ENCODE measurements around the gene VKORC1. TPM values are rescaled to one million over a fixed set of nuclear protein-coding genes. Genes with fewer than 3 reads are reported as not detected.

Gene VKORC1
- total RNA-seq, 4 donors from 2014 or later = 85.6 to 128 (median 99.3) TPM

DNA sequence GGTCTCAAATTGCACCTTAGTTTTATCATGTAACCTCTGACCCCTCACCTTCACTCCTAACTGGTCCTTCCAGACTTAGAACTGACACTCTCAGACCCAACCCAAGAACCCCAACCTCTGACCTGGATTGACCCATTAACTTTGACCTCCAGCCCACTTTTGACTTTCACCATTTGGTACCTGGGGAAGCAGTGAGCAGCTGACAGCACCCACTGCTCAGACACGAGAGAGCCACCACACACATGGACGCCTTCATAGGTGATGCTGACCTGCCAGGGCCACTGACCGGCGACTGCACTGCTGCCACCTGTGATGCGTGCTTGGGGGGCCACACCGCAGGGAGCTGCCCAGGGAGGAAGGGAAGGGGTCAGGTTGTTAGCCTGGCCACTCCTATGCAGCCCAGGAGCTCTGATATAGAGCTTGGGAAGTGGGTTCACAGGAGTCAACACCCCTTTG, 38.5 kb upstream of the VKORC1 start:
- no peak for DNase-seq (ENCODE audit: low spot score)
- ATAC-seq (ENCODE audit: low FRiP score) = no peak
- TF ChIP-seq, protein P1, sequence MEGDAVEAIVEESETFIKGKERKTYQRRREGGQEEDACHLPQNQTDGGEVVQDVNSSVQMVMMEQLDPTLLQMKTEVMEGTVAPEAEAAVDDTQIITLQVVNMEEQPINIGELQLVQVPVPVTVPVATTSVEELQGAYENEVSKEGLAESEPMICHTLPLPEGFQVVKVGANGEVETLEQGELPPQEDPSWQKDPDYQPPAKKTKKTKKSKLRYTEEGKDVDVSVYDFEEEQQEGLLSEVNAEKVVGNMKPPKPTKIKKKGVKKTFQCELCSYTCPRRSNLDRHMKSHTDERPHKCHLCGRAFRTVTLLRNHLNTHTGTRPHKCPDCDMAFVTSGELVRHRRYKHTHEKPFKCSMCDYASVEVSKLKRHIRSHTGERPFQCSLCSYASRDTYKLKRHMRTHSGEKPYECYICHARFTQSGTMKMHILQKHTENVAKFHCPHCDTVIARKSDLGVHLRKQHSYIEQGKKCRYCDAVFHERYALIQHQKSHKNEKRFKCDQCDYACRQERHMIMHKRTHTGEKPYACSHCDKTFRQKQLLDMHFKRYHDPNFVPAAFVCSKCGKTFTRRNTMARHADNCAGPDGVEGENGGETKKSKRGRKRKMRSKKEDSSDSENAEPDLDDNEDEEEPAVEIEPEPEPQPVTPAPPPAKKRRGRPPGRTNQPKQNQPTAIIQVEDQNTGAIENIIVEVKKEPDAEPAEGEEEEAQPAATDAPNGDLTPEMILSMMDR (IDR thresholded peaks at IDR 0.05) = no peak

DNA sequence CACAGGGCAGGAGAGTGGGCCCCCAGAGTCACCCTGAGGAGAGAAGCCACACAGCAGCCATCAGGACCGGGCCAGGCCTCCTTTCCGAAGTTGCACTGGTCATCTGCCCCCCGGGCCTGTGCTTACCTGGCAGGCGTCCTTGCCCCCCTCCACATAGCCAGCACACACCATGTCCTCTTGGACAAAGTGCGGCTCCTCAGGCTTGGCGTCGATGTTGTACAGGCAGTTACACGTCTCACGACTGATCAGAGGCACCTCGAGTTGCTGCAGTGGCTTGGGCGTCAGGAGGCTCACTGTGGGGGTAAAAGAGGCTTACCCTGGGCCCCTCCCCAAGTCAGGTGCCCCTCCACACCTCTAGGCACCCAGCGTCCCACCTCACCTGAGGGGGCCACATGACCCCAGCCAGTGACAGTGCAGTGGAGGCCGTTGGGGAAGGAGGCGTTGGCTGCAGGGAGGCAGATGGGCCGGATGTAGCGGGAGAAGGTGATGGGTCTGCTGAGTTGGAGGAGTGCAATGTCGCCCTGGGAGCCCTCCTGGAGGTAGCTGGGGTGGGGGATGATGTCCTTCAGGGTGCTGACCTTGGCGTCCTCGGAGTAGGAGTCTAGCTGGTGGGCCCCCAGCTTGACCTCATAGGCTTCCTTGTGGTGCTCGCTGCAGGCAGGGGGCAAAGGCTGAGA, 37.8 kb upstream of the VKORC1 start:
- TF ChIP-seq, protein P1 (IDR thresholded peaks at IDR 0.05) = no peak
- no peak for DNase-seq (ENCODE audit: low spot score)
- no peak for ATAC-seq (ENCODE audit: low FRiP score)

DNA sequence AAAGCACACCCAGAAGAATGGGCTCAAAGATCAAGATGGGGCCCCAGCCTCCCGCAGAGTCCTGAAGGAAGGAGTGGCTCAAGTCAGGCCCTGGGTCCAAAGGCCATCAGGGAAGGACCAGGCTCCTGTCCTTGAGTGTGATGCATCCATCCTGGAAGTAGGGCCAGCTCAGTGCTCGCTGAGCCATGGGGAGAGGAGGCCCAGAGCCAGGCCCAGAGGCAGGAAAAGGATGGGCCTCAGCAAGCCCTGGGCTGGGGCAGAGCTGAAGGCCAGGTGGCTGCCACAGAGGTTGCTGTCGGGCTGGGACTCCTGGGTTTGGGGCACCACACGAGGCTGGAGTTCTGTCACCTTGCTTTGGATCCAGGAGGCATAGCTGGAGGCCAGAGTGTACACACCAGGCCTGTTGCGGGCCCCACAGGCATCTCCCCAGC, 37.3 kb upstream of the VKORC1 start:
- no peak for DNase-seq (ENCODE audit: low spot score)
- TF ChIP-seq, protein P1 (IDR thresholded peaks at IDR 0.05) = no peak
- ATAC-seq (ENCODE audit: low FRiP score) = no peak

DNA sequence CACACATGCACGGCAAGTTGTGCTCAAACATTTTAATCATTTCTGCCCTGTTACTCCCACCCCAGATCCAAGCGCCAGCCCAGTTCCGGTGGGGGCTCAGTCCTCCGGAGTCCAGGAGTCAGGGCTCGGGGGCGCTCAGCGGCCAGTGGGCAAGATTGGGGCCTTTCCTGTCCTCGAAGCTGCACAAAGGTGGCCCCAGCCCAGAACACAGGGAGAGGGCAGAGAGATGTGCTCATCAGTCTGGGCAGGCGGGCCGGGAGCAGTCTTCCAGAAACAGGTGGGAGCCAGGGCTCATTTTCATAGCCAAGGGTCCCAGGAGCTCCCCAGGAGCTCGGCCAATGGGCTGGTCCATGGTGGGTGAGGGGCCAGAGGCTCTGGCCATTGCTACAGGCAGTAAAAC, 36.8 kb upstream of the VKORC1 start:
- ATAC-seq (ENCODE audit: low FRiP score) (no peak), DNase-seq (ENCODE audit: low spot score) (no peak)
- TF ChIP-seq, protein P1 (IDR thresholded peaks at IDR 0.05) = no peak

GRCh38 chr16:31130899-31131298, 36.3 kb upstream of the VKORC1 start:
- no peak for DNase-seq (ENCODE audit: low spot score)
- TF ChIP-seq, protein P1 (IDR thresholded peaks at IDR 0.05) = no peak
- ATAC-seq (ENCODE audit: low FRiP score) = no peak

DNA sequence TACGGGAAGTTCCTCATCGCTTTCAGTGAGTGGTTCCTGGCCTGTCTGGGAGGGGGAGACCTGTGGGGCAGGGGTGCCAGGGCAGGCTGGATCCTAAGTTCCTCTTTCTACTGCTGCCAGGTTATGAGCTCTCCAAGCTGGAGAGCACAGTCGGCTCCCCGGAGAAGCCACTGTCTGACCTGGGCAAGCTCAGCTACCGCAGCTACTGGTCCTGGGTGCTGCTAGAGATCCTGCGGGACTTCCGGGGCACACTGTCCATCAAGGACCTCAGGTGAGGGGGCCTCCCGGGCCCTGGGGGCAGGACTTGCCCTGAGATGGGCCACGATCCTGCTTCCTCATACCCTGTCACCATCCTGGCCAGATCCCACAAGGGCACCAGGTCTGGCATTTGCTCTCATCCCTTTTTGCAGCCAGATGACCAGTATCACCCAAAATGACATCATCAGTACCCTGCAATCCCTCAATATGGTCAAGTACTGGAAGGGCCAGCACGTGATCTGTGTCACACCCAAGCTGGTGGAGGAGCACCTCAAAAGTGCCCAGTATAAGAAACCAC, 35.8 kb upstream of the VKORC1 start:
- ATAC-seq (ENCODE audit: low FRiP score) (peak; percentile 17), DNase-seq (ENCODE audit: low spot score) (no peak)
- TF ChIP-seq, protein P1 (IDR thresholded peaks at IDR 0.05) = no peak

Data from omental fat pad (tissue), 4 donors.